Peyer's patch (tissue), 4 donors: ENCODE data around the gene COPZ2. TPM values are rescaled to one million over a fixed set of nuclear protein-coding genes. Genes with fewer than 3 reads are reported as not detected.
A peak's percentile ranks its signal among the peaks of the same experiment; 100 is the strongest.

Experiments
- DNase-seq, 3 donors: peaks; one replicate each; pipeline ENCODE4 v3.0.0-alpha.2; 2017 to 2019
- H3K27ac ChIP-seq, 4 donors: fragments of 200-600 bp; sonication (generic); one replicate each; pipeline ENCODE4 v1.5.1; 2016 to 2019
- H3K27me3 ChIP-seq, 2 donors: fragments of 200-600 bp; sonication (generic); one replicate each; pipeline ENCODE4 v1.5.1; 2019
- H3K36me3 ChIP-seq, 3 donors: fragments of 200-600 bp; sonication (generic); one replicate each; pipeline ENCODE4 v1.5.1; 2016 to 2019
- H3K4me1 ChIP-seq, 4 donors: fragments of 200-600 bp; sonication (generic); one replicate each; pipeline ENCODE4 v1.5.1; 2016 to 2019
- H3K4me3 ChIP-seq, 4 donors: fragments of 200-600 bp; sonication (generic); 1 replicate in 3 of 4; 2 replicates in 1 of 4; pipeline ENCODE4 v1.5.1; 2016 to 2019; ENCODE audit warnings: mild to moderate bottlenecking in 1 of 4
- H3K9me3 ChIP-seq, 4 donors: fragments of 200-600 bp; sonication (generic); one replicate each; pipeline ENCODE4 v1.5.1; 2016 to 2019; ENCODE audit warnings: mild to moderate bottlenecking in 1 of 4
- CTCF ChIP-seq, 6 experiments: fragments of 450-650 bp in 4 of 6; fragments of 200-600 bp in 2 of 6; sonication (generic) in 1 of 6; IDR thresholded peaks; one replicate each; pipeline ENCODE4 v1.5.1; 2017 to 2019; ENCODE audit warnings: antibody characterized with exemption in 6 of 6, mild to moderate bottlenecking in 3 of 6, moderate library complexity in 1 of 6
- POLR2A ChIP-seq, 2 donors: fragments of 450-650 bp; IDR thresholded peaks; one replicate each; pipeline ENCODE4 v1.5.1; 2017; ENCODE audit warnings: antibody characterized with exemption in 2 of 2, mild to moderate bottlenecking in 2 of 2, moderate library complexity in 2 of 2
- total RNA-seq, 4 donors: library from RNA; depleted of rRNA; stranded (reverse); fragments of >200 nt; gene quantifications; one replicate each; pipeline ENCODE4 v1.1.0, GENCODE V29; 2016

COPZ2 gene
- total RNA-seq, 4 donors from 2014 or later: 2.2 to 27.2 (median 7.0) TPM

DNA sequence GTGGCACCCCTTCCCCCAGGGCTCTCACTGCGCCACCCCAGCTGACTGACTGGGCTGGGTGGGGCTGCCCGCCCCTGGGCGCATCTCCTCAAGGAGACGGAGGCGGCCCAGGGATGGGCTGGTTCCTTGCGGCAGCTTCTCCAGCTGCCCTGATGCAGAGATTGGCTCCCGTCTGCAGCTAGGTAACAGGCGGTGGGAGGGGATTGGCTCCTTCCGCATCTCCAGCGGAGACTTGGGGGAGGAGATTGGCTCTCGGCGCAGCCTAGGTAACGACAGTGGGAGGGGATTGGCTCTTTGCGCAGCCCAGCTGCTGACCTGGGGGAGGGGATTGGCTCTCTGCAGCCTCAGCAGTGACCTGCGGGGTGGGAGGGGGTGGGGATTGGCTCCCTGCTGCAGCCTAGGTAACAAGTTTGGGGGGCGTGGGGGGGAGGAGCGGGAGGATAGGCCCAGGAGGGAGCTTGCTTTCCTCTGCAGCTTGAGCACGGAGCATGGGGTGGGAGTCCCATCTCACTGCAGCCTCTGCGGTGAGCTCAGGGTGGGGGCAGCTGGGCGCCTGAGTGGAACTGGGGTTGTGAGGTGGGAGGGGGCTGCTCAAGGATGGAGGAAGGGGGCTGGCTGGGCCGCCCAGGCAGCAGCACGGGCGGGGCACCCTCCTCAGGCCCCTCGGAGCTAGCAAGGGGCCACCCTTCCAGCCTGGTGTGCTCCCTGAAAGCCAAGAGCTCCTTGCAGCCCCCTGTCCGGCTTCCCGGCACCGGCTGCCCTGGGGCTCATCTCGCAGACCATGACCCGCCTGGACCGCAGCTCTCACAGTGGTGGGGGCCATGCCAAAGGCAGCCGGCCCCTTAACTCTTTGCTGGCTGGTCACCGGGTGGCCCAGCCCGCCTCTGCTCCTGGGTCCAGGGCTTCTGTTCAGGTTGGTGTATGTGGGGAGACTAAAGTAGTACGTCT lies 16.9 kb upstream of the COPZ2 start:
- Histone ChIP-seq H3K4me1 (peaks cover 3 to 61% (median 37%) of the 10 kb centered on the region in 4 donors), H3K27me3 (no peaks in the 10 kb centered on the region), H3K27ac (peak overlapping the region; percentile 20 to 99 (median 78)), H3K4me3 (peak overlapping the region in 2 of 4 donors; percentile 80 to 85), H3K9me3 (no peaks in the 10 kb centered on the region), H3K36me3 (peaks cover 0 to 86% (median 0%) of the 10 kb centered on the region in 3 donors)
- DNase-seq: no peak
- TF ChIP-seq POLR2A (IDR thresholded peaks at IDR 0.05) (no peak), CTCF (IDR thresholded peaks at IDR 0.05) (no peak)

DNA sequence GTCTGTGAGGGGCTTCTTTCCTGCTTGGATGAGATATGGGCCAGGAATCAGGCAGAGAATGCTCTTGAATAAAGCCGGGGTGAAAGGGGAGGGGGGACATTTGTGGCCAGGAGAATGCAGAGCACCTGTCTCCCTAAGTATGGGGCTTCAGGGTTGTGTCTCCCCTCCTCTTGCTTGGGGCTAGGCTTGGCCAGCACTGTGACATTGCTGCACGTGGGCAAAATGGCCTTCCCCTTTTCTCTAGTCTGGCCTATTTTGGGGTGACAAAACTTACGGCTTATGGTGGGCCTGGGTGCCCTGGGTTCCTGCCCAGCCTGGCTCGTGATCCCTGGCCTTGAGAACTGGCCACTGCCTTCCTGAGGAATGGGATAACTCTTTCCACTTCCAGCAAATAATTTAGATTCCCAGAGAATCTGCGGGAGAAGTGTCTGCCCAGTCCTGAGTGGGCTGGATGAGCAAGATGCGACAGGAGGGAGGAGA lies 16.2 kb upstream of the COPZ2 start:
- Histone ChIP-seq H3K36me3 (peaks cover 0 to 79% (median 0%) of the 10 kb centered on the region in 3 donors), H3K4me3 (peak overlapping the region in 2 of 4 donors; percentile 80 to 85), H3K4me1 (peaks cover 3 to 65% (median 41%) of the 10 kb centered on the region in 4 donors)

DNA sequence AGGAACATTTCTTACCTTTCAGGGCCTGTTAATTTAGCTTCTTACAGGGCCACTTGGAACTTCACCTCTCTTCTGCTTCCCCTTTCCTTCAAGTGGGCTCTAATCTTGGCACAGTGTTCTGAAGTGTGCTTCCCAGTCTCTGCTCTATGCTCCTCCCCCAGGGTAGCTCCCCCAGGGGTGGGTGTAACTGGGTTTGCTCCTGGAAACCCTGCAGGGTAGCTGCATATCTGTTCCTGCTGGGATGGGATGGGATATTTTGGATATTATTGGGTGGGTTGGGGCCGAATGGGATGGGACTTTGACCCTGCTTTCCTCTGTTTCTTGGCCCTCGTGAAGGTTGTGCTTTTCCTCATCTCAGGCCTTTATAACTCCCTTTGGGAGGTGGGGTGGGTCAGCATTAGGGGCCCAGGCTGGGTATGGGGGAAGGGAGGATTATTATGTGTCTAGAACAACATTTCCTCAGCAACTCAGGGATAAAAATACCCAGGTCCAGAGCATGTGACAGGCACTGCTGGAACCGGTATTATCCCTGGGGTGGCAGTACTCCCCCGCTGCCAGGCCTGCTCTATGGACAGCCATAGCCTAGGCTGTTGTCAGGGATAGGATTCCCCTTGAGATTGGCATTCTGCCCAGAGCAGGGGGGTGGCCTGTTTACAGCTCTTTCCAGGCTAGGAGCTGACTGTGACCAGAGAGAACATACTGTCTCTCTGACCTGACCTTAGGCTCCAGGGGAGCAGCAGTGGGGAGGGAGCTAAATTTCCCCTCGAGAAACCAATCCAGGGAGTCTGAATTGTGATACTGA lies 15.6 kb upstream of the COPZ2 start:
- TF ChIP-seq CTCF (IDR thresholded peaks at IDR 0.05) (no peak), POLR2A (IDR thresholded peaks at IDR 0.05) (no peak)
- Histone ChIP-seq H3K27ac (peak overlapping the region; percentile 20 to 99 (median 96)), H3K4me3 (peak overlapping the region in 2 of 4 donors; percentile 80 to 85), H3K9me3 (no peaks in the 10 kb centered on the region), H3K36me3 (peaks cover 0 to 73% (median 0%) of the 10 kb centered on the region in 3 donors), H3K27me3 (no peaks in the 10 kb centered on the region), H3K4me1 (peaks cover 3 to 65% (median 41%) of the 10 kb centered on the region in 4 donors)
- DNase-seq: peak in 1 of 3 donors; percentile 68

More for the DNA sequence above, 16.2 kb upstream of the COPZ2 start:
- Histone ChIP-seq H3K27me3 (no peaks in the 10 kb centered on the region), H3K9me3 (no peaks in the 10 kb centered on the region), H3K27ac (peak overlapping the region; percentile 20 to 99 (median 78))
- TF ChIP-seq POLR2A (IDR thresholded peaks at IDR 0.05) (no peak), CTCF (IDR thresholded peaks at IDR 0.05) (no peak)
- no peak for DNase-seq

DNA sequence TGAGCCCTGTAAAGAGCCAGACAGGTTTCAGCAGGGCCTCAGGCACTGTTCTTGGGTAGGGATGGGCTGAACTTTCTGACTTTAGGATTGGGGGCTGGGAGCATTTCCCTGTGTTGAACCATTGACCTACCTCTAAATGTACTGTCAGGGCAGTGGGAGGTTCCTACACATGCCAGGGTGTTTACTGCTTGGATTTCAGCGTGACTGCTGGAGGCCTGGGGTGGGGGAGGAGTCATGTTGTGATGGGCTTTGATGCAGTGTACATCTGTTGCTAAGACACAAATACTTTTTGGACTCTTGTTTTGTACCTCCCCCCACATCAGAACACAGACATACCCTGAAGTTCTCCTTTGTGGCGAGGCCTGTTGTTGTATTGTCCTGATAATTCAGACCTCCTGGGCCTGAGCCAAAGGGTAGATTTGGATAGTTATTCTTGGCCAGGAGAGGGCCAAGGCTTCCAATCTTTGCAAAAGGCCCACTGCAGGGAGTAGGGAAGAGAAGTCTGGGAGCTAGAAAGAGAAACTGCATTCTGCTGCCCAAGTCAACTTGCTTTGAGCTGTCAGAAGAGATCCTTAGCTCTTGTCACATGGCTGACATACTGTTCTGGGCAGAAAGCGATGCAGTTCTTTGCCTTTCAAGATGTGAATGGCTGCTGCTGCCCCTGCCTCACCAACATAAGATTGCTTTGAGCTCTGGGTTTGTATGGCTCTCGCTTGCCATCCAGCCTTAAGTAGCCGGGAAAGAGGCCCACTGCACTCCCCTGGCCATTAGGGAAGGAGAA lies 14.3 kb upstream of the COPZ2 start:
- TF ChIP-seq CTCF (IDR thresholded peaks at IDR 0.05) (peak in 1 of 6 experiments; percentile 20), POLR2A (IDR thresholded peaks at IDR 0.05) (no peak)
- no peaks in the 10 kb centered on the region for H3K9me3 ChIP-seq
- peak overlapping the region; percentile 90 to 99 (median 96) for H3K27ac ChIP-seq
- peak in 1 of 3 donors; percentile 65 for DNase-seq
- no peaks in the 10 kb centered on the region for H3K27me3 ChIP-seq
- peaks cover 0 to 60% (median 0%) of the 10 kb centered on the region in 3 donors for H3K36me3 ChIP-seq
- H3K4me1 ChIP-seq: peaks cover 3 to 68% (median 43%) of the 10 kb centered on the region in 4 donors
- H3K4me3 ChIP-seq: peak overlapping the region in 2 of 4 donors; percentile 80 to 85
